ENCODE measurements around the gene PICK1.

The PICK1 gene

DNA sequence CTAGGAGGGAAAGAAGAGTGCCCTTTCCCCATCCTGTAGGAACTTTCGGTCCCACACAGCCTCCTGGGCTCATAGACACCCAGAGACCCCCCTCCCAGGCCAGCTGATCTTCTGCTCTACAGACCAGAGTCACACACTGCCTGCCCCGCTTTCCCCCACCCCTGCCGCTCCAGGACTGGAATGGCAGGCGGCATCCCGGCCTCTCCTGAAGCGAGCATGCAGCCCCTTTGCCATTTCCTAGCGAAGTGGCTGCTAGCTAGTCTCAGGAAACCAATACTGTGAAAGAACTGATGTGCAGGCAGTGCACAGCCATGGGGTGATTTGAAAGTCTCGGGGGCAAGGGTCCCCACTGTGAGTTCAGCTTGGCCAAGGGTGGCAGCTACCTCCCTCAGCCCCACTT lies 8.3 kb downstream of the PICK1 start:
- no peak overlapping the region for H3K4me3 ChIP-seq (ENCODE audit: low read depth, low read length)
- TF ChIP-seq, protein P1, sequence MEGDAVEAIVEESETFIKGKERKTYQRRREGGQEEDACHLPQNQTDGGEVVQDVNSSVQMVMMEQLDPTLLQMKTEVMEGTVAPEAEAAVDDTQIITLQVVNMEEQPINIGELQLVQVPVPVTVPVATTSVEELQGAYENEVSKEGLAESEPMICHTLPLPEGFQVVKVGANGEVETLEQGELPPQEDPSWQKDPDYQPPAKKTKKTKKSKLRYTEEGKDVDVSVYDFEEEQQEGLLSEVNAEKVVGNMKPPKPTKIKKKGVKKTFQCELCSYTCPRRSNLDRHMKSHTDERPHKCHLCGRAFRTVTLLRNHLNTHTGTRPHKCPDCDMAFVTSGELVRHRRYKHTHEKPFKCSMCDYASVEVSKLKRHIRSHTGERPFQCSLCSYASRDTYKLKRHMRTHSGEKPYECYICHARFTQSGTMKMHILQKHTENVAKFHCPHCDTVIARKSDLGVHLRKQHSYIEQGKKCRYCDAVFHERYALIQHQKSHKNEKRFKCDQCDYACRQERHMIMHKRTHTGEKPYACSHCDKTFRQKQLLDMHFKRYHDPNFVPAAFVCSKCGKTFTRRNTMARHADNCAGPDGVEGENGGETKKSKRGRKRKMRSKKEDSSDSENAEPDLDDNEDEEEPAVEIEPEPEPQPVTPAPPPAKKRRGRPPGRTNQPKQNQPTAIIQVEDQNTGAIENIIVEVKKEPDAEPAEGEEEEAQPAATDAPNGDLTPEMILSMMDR (IDR thresholded peaks at IDR 0.05; ENCODE audit: low read depth, low read length): no peak

DNA sequence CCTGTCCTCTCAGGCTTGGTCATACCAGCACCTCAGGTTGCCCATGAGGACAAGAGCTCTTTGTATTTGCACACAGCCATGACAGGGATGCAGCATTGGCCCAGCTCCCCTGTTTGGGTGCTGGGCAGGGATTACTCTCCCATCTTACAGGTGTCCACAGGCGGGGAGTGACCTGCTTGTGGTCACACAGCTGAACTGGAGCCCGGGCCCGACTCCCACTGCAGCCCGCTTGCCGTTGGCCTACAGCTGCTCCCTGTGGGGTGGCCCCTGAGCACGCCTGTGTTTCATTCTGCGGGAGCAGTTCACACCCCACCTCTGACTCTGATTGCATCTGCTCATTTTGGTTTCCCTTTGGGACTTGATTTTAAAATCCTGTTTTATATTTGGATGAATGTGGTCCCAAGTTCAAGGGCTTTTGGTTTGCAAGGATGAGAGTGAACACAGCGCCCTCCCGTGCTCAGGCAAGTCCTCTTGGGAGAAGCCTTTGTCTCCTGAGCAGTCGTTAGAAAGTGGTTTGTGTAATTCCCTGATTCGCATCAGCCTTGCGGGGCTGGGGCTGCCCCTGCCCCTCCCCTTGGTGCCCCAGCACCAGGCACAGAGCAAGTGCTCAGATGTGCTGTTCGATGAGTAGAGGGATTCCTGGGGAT lies 9.3 kb downstream of the PICK1 start:
- no peak overlapping the region for H3K4me3 ChIP-seq (ENCODE audit: low read depth, low read length)
- TF ChIP-seq, protein P1 (IDR thresholded peaks at IDR 0.05; ENCODE audit: low read depth, low read length): no peak

DNA sequence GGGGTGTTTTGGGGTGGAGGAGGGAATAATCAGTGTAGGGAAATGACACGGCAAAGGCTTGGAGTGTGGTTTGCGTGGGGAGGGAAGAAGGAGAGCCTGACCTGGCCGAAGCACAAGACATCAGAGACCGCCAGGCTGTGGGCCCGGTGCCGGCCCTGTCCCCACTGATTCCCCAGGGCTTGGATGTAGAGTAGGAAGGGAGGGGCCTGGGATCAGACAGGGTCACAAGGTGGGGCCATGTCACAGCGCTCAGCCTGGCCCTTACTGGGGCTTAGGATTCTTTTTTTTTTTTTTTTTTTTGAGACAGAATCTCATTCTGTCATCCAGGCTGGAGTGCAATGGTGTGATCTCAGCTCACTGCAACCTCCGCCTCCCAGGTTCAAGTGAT lies 9.8 kb downstream of the PICK1 start:
- TF ChIP-seq, protein P1 (IDR thresholded peaks at IDR 0.05; ENCODE audit: low read depth, low read length): no peak

DNA sequence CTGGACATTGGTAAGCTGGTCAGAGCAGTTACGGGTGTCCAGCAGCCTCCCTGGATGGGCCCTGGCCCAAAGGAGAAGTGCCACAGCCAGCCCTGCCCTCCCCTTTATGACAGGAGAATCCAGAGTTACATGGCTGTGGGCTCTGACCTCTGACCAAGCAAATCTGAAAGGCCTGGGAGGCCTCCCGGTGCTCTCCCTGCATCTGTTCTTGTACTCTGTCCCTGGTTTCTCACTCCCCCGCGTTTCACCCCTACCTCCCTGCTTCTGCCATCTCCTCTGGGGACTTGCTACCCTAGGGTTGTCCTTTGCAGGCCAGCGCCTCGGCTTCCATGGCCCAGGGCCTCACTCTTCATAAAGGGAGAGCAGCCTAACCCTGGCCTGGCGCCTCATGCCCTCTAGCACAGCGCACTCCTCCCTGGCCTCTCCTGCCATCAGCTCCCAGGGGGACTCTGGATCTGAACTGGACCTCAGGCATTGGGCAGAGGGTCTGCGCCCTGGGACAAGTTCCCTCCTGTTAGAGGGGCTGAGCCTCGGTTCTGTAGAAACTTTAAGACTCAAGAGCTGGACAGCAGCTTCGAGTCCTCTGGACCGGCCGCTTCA lies 10.7 kb downstream of the PICK1 start:
- TF ChIP-seq, protein P1 (IDR thresholded peaks at IDR 0.05; ENCODE audit: low read depth, low read length): no peak
- H3K4me3 ChIP-seq (ENCODE audit: low read depth, low read length): no peak overlapping the region

More for the DNA sequence above, 9.8 kb downstream of the PICK1 start:
- H3K4me3 ChIP-seq (ENCODE audit: low read depth, low read length): no peak overlapping the region

DNA sequence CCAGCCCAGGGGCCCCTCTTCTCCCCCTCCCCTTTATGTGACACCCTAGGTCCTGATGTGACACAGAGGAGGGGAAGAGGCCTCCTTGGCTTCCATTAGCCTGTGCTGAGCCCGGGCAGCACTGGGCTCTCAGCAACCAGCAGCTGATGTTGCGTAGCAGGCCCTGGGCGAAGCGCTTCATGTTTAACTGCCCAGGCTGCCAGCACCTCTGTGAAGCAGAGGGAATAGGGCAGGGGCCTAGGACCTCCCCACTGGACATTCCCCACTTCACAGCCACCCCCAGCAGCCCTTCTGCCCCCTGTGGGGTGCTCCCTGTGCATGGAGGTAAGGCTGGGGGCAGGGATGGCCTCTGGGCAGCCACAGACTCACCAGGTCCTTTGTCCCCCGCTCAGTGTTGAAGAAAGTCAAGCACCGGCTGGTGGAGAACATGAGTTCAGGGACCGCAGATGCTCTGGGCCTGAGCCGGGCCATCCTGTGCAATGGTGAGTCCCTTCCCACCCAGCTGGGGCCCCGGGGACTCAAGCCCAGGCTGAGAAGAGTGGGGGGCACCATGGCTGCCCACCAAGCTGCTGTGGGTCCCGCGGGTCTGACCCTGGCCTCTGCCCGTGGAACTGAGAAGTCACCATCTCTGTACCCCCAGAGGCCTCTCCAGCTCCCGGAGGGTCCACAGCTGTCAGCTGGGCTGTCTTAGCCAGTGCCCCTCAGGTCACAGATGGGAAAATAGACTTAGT lies 11.6 kb downstream of the PICK1 start:
- H3K4me3 ChIP-seq (ENCODE audit: low read depth, low read length): no peak overlapping the region
- TF ChIP-seq, protein P1 (IDR thresholded peaks at IDR 0.05; ENCODE audit: low read depth, low read length): no peak

DNA sequence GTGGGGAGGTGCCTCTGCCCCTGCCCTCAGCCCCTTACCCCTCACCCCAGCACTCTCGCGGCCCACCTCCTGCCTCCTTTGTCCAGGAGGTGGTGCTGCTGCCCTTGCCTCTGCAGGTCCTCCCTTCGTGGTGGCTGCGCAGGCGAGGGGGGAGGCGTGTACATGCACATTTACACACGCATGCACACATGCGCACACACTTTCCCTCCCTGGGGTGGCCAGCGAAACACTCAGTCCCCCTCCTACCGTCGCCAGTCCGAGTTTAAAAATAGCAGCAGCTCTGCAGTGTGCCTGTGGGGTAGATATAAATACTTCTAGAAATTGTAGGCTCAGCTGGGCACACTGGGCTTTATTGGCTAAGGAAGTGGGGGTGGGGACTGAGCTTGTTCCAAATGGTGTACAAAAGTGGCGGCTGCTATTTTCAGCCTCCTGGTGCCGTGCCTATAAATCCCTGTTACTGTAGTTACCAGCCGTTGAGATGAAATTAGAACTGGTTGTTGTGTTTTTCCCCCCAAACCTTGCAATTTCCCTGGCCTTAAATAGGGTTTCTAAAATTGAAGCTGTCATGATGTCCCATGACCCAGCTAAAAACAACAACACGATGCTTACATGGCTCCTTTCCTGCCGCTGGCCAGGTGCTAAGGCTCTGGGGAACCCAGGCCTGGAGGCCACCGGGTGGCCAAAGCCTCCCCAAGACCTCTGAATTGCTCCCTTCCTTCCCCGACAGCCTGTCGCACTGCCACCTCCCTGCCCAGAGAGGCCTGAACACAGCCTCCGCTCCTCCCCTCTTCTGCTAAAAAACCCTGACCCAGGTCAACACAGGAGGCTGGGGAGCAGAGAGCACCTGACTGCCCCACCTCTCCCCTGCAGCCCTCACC lies 12.4 kb downstream of the PICK1 start:
- H3K4me3 ChIP-seq (ENCODE audit: low read depth, low read length): no peak overlapping the region
- TF ChIP-seq, protein P1 (IDR thresholded peaks at IDR 0.05; ENCODE audit: low read depth, low read length): peak; percentile 43
